Transverse colon (tissue), 4 donors: Measurements from ENCODE around the gene NDUFB6. TPM values are rescaled to one million over a fixed set of nuclear protein-coding genes. Genes with fewer than 3 reads are reported as not detected.

Source experiments
- DNase-seq: peaks from one replicate; pipeline ENCODE4 v3.0.0-alpha.2; 2019
- H3K27ac ChIP-seq, 4 donors: fragments of 200-600 bp; sonication (generic); 2 replicates each; pipeline ENCODE4 v1.5.1; 2016 to 2018; ENCODE audit warnings: inconsistent platforms in 4 of 4
- H3K27me3 ChIP-seq: fragments of 200-600 bp; sonication (generic); 2 replicates; pipeline ENCODE4 v1.5.1; 2017; ENCODE audit warnings: inconsistent platforms
- H3K36me3 ChIP-seq, 4 donors: fragments of 200-600 bp; sonication (generic); 2 replicates each; pipeline ENCODE4 v1.5.1; 2017 to 2019; ENCODE audit warnings: inconsistent platforms in 4 of 4
- H3K4me1 ChIP-seq, 4 donors: fragments of 200-600 bp; sonication (generic); 2 replicates each; pipeline ENCODE4 v1.5.1; 2017 to 2020; ENCODE audit warnings: inconsistent platforms in 4 of 4
- H3K4me3 ChIP-seq, 4 donors: fragments of 200-600 bp; sonication (generic); 1 replicate in 1 of 4; 2 replicates in 3 of 4; pipeline versions ENCODE4 v1.5.1 to v1.6.1; 2017 to 2019; ENCODE audit warnings: inconsistent platforms in 4 of 4
- H3K9me3 ChIP-seq, 2 donors: fragments of 200-600 bp; sonication (generic); 2 replicates each; pipeline ENCODE4 v1.5.1; 2017 to 2019; ENCODE audit warnings: inconsistent platforms in 2 of 2
- CTCF ChIP-seq, 5 experiments: fragments of 200-600 bp in 3 of 5; fragments of 450-650 bp in 2 of 5; sonication (generic) in 3 of 5; IDR thresholded peaks; 1 replicate in 2 of 5; 2 replicates in 3 of 5; pipeline ENCODE4 v1.5.1; 2016 to 2017; ENCODE audit warnings: antibody characterized with exemption in 5 of 5, inconsistent platforms in 3 of 5, mild to moderate bottlenecking in 2 of 5, moderate library complexity in 1 of 5
- EP300 ChIP-seq: sonication (generic); formaldehyde crosslinking; IDR thresholded peaks from one replicate; pipeline ENCODE4 v1.6.1; 2017; ENCODE audit warnings: antibody characterized with exemption, low read depth
- POLR2A ChIP-seq: fragments of 450-650 bp; IDR thresholded peaks from one replicate; pipeline ENCODE4 v1.6.1; 2016; ENCODE audit warnings: antibody characterized with exemption, mild to moderate bottlenecking, moderate library complexity
- POLR2AphosphoS5 ChIP-seq, 3 donors: sonication (generic); formaldehyde crosslinking; IDR thresholded peaks; one replicate each; pipeline ENCODE4 v1.6.1; 2016; ENCODE audit warnings: antibody characterized with exemption in 3 of 3
- WGBS, 2 donors: methylation state at CpG; one replicate each; pipeline ENCODE4 v1.1.5; 2018; ENCODE audit warnings: low coverage in 1 of 2; 5-methylcytosine and 5-hydroxymethylcytosine counted together
- in situ Hi-C, 4 donors: fragments of 200-750 bp; cut with MboI; loops; one replicate each; pipeline versions ENCODE4 v1.15.0 to v1.15.1; 2017; ENCODE audit warnings: low sequenced_read_pairs in 3 of 4, low pct_ligation_motif_present in 1 of 4, low pct_unique_long_range_greater_than_20kb in 1 of 4
- intact Hi-C: fragments of 100-400 bp; cut with DNase I; formaldehyde crosslinking; loops from one replicate; pipeline ENCODE4 v1.15.1; 2023; ENCODE audit warnings: low total_unique reads
- total RNA-seq, 4 donors: library from RNA; depleted of rRNA; stranded (reverse); fragments of >200 nt; gene quantifications; one replicate each; pipeline ENCODE4 v1.1.0, GENCODE V29; 2016

NDUFB6 gene
- total RNA-seq, 4 donors from 2014 or later = 10.5 to 42.7 (median 24.3) TPM

DNA sequence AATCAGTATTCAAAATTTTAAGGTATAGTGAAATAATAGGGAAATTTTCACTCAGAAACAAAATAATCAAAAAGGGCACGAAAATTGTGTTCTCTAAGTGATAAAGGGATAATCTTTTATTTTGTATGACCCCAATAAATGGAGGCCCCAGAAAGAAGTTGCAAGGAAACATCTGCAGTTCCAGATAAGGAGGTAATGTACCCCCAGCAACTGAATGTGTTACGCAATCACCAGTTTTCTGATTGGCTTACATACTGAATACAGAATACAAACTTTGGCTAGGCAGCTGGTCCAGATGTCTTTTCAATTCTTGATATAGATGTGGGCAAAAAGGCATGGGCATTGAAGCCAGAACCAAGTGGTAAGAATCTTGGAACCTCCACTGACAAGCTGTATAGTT is 18.9 kb downstream of the NDUFB6 start:
- TF ChIP-seq CTCF (IDR thresholded peaks at IDR 0.05) (no peak), POLR2A (no peak), POLR2AphosphoS5 (IDR thresholded peaks at IDR 0.05) (no peak), EP300 (no peak)
- in situ Hi-C loops = no loop called here

GRCh38 chr9:32552172-32552872 is 20.6 kb downstream of the NDUFB6 start, which contains the start of the genes SMIM27 and TOPORS:
TSS of gene SMIM27 (plus strand) at chr9:32552327. CDS start at chr9:32552435, 108 bp downstream.
TSS of gene TOPORS (minus strand) at chr9:32552586. CDS start at chr9:32552436, 150 bp downstream.
- DNase-seq = peak; percentile 93
- no peaks in the 10 kb centered on the region for H3K36me3 ChIP-seq
- TF ChIP-seq CTCF (IDR thresholded peaks at IDR 0.05) = no peak
- TF ChIP-seq POLR2A = peak; percentile 81
- TF ChIP-seq POLR2AphosphoS5 (IDR thresholded peaks at IDR 0.05) = peak; percentile 81 to 84 (median 82)
- no peak for TF ChIP-seq EP300
- H3K4me1 ChIP-seq = peaks cover 12 to 30% (median 21%) of the 10 kb centered on the region in 4 donors
- in situ Hi-C loops (no loop called here), intact Hi-C loops (no loop called here)
- H3K27me3 ChIP-seq = no peaks in the 10 kb centered on the region
- peak within 1 kb of the TSS; percentile 64 to 82 (median 80) for H3K4me3 ChIP-seq
- 0 to 1% methylated on average over 8 to 46 of the region's 46 CpGs for WGBS, 2 donors
- H3K27ac ChIP-seq = peak within 1 kb of the TSS; percentile 90 to 97 (median 92)
- no peaks in the 10 kb centered on the region for H3K9me3 ChIP-seq

More for the DNA sequence above, 18.9 kb downstream of the NDUFB6 start:
- peaks cover 12 to 23% (median 19%) of the 10 kb centered on the region in 4 donors for H3K4me1 ChIP-seq
- 78 to 86% methylated on average over 2 of the region's 2 CpGs for WGBS, 2 donors
- no peaks in the 10 kb centered on the region for H3K9me3 ChIP-seq
- no peak overlapping the region for H3K4me3 ChIP-seq
- H3K27ac ChIP-seq = no peak overlapping the region
- no peaks in the 10 kb centered on the region for H3K36me3 ChIP-seq
- DNase-seq = no peak
- H3K27me3 ChIP-seq = no peaks in the 10 kb centered on the region
- intact Hi-C loops = no loop called here

DNA sequence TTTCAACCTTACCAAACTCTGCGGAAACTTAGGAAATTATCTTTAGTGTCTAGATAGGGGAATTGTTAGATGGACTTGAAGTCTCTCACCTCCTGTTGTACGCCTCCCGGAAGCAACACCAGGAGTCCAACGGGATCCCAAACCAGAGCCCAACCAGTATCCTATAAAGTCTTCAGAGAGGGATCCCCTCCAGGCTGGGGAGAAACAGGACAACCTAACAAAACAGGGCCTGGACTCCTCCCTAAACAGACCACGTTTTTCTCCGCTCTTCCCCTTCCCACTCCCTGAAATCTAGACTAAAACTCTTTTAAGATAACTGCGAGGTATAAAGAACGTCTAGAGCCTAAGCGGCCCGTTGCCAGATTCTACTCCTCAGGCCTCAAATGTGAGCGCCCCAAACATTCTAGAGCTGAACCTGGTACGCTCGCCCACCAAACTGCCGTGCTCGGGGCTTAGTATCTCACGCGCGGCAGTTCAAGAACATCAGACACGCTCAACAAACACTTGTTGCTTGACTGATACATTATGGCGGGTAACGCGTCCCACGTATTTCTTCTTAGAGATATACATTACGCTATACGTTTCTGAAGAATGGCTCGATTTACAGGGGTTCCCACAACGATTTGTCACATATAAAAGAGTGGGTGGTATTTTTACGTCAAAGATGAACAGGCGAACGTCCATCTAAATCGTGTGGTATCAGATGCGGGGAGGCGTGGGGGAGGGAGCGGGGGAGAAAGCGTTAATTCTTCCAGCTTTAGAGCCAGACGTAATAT is 21.5 kb downstream of the NDUFB6 start:
- peaks cover 12 to 30% (median 21%) of the 10 kb centered on the region in 4 donors for H3K4me1 ChIP-seq
- in situ Hi-C loops = no loop called here

More for the DNA sequence above, 21.5 kb downstream of the NDUFB6 start:
- Histone ChIP-seq H3K27ac (peak overlapping the region; percentile 90 to 97 (median 92)), H3K9me3 (no peaks in the 10 kb centered on the region), H3K4me3 (peak overlapping the region; percentile 64 to 82 (median 80)), H3K36me3 (no peaks in the 10 kb centered on the region), H3K27me3 (no peaks in the 10 kb centered on the region)
- intact Hi-C loops = no loop called here
- DNase-seq = peak; percentile 47
- TF ChIP-seq CTCF (IDR thresholded peaks at IDR 0.05) (no peak), POLR2A (no peak), EP300 (no peak), POLR2AphosphoS5 (IDR thresholded peaks at IDR 0.05) (no peak)
- 1% methylated on average over 28 to 36 of the region's 36 CpGs for WGBS, 2 donors
